ENCODE data around the gene TNIK.

GRCh38 chr3:171065732-171066131 is 394.5 kb downstream of the TNIK start:
- TF ChIP-seq POLR2AphosphoS5 (IDR thresholded peaks at IDR 0.05): no peak
- TF ChIP-seq, protein P1, sequence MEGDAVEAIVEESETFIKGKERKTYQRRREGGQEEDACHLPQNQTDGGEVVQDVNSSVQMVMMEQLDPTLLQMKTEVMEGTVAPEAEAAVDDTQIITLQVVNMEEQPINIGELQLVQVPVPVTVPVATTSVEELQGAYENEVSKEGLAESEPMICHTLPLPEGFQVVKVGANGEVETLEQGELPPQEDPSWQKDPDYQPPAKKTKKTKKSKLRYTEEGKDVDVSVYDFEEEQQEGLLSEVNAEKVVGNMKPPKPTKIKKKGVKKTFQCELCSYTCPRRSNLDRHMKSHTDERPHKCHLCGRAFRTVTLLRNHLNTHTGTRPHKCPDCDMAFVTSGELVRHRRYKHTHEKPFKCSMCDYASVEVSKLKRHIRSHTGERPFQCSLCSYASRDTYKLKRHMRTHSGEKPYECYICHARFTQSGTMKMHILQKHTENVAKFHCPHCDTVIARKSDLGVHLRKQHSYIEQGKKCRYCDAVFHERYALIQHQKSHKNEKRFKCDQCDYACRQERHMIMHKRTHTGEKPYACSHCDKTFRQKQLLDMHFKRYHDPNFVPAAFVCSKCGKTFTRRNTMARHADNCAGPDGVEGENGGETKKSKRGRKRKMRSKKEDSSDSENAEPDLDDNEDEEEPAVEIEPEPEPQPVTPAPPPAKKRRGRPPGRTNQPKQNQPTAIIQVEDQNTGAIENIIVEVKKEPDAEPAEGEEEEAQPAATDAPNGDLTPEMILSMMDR (IDR thresholded peaks at IDR 0.05 in 8 of 11, conservative IDR thresholded peaks at IDR 0.05 in 3 of 11): no peak
